ENCODE results near the gene ZNF25.
A peak's percentile ranks its signal among the peaks of the same experiment; 100 is the strongest.
"Not testable (repeated sequence)": the region's sequence is repeated elsewhere in the genome, so short reads cannot be mapped to it uniquely, and the experiment has no call there.

The ZNF25 gene

DNA sequence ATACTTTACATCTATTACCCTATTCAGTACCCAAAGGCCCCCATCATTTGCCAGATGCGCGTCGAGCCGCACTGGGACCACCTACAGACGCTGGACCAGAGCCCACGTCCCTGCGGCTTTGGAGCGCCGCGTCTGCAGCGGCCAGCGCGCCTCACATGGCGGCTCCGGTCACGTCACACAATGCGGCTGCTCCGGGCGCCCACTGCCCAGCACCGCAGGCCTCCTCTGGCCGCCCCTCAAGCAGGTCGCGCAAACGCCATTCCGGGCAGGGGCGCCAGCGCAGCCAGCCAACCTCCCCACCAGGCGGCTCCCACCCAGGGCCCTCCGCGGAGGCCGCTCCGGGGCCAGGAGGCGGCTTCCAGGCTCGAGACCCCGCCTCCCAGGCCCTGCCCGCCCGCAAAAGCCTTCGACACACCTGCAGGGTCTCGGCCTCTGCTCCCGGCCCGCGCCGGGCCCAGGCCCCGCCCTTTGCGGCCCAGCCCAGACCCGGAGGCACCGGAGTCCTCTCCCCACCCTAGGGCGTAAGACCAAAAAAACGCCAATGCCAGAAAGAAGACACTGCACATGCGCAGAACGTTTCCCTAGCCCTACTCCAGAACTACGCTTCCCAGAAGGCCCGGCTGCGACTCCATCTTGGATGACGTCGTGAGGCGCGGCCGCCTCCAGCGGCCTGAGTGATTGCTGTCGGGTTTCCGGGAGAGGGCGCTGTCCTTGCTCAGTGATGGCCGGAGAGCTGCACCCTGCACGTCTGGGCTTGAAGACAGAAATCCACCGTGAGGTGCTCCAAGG is at the start of gene ZNF25:
Gene ZNF25, minus strand, starts transcription at position 557 of the 789 bp plus-strand sequence. CDS start 4,925 bp downstream, outside the sequence.
- DNase-seq (ENCODE audit: low read depth in 2 of 2) = peak; percentile 95 to 97

DNA sequence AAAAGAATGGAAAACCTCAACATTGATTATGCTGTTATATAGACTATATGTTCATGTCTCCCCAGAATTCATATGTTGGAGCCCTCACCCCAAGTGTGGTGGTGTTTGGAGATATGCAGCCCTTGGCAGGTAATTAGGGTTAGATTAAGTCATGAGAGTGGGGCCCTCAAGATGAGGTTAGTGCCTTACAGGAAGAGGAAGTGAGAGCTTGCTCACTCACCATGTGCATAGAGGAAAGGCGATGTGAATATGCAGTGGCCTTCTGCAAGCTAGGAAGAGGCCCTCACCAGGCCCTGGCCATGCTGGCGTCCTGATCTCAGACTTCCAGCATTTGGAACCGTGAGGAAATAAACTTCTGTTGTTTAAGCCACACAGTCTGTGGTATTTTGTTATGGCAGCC is 48.8 kb upstream of the ZNF25 start:
- DNase-seq (ENCODE audit: low read depth in 2 of 2) = no peak

GRCh38 chr10:38019124-38019523 is 42.7 kb upstream of the ZNF25 start:
- not testable (repeated sequence) for DNase-seq (ENCODE audit: low read depth in 2 of 2)

DNA sequence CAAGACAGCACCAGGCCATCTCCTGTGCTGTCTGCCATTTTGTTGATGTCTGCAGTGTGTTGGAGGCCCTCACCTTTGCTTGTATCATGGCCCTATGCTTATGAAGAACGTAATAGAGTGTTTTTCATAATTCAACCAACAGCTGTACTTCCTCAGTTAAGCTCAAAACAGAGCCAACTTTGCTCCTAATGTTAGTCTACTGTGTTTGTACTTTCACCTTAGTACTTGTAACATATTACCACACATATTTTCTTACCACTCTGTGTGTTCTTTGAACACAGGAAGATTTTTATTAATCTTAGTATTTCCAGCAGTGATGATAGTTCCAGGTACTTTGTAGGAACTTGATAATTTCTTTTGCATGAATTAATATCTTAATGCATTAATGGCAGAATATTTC is 39.9 kb upstream of the ZNF25 start:
- DNase-seq (ENCODE audit: low read depth in 2 of 2) = no peak

- peak; percentile 87 to 90 for DNase-seq (ENCODE audit: low read depth in 2 of 2)
Measured at GRCh38 chr10:38010119-38010903, 33.9 kb upstream of the ZNF25 start, which contains the start of gene ZNF33A. Gene ZNF33A (plus strand): TSS chr10:38010675. CDS start chr10:38012342, 1,667 bp downstream.

GRCh38 chr10:38007991-38008390 is 31.5 kb upstream of the ZNF25 start:
- DNase-seq (ENCODE audit: low read depth in 2 of 2) = no peak

GRCh38 chr10:38007551-38007950 is 31.1 kb upstream of the ZNF25 start:
- no peak for DNase-seq (ENCODE audit: low read depth in 2 of 2)

DNA sequence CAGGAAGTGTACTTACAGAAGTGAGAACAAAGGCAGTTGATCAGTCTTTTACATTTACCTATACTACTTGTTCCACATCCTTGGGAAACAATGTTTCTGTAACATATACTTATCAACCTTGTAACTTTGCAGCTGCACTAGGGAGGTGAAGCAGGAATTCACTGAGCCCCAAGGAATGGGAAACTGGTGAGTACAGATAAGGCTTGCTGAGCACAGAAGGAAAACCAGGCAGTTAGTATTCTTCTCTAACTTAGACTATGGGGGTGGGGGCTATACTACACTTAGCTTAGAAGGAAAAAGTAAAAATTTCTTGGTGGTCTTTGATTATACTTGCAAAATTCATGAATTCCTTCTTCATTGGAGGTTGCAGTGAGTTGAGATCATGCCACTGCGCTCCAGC is 27.1 kb upstream of the ZNF25 start:
- no peak for DNase-seq (ENCODE audit: low read depth in 2 of 2)

DNA sequence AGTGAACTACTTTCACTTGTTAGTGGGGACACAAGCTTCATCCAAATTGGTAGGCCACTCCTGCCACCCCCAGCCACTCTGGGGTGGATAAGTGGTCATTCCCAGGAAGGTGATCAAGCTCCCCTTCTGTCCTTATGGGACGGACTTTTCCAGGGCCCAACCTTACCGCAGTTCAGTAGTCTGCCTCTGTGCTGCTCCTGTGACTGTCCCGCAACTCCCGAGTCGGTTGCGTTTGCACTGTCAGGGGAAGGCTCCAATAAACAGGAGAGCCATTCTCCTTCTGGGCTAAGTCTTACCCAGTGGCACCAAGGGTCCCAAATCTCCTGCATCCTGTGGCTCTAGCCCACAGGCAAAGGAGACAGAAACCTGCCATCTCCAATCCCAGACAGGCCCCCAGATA is 26.6 kb upstream of the ZNF25 start:
- no peak for DNase-seq (ENCODE audit: low read depth in 2 of 2)

DNA sequence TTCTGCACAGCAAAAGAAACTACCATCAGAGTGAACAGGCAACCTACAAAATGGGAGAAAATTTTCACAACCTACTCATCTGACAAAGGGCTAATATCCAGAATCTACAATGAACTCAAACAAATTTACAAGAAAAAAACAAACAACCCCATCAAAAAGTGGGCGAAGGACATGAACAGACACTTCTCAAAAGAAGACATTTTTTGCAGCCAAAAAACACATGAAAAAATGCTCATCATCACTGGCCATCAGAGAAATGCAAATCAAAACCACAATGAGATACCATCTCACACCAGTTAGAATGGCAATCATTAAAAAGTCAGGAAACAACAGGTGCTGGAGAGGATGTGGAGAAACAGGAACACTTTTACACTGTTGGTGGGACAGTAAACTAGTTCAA is 24.0 kb upstream of the ZNF25 start:
- DNase-seq (ENCODE audit: low read depth in 2 of 2) = not testable (repeated sequence)

- DNase-seq (ENCODE audit: low read depth in 2 of 2) = not testable (repeated sequence)
Measured at GRCh38 chr10:37998920-37999319, 22.5 kb upstream of the ZNF25 start.

- no peak for DNase-seq (ENCODE audit: low read depth in 2 of 2)
Measured at GRCh38 chr10:37992083-37992482, 15.6 kb upstream of the ZNF25 start.

DNA sequence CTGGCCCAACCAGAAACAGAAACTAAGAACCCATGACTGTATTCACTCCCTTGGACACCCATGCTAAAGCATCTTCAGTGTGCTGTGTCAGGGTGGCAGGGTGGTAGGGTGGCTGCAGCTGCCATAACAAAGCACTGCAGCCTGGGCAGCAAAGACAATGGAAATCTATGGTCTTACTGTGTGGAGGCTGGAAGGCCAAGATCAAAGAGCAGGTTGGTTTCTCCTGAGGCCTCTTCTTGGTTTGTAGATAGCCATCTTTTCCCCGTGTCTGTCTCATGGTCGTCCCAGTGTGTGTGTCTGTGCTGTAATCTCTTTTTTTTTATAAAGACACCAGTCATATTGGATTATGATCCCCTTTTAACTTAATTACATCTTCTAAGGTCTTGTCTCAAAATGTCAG is 15.2 kb upstream of the ZNF25 start:
- DNase-seq (ENCODE audit: low read depth in 2 of 2) = no peak

GRCh38 chr10:37976880-37977203 is 395 bp upstream of the ZNF25 start:
- no peak for DNase-seq (ENCODE audit: low read depth in 2 of 2)

- no peak for DNase-seq (ENCODE audit: low read depth in 2 of 2)
Measured at GRCh38 chr10:37975401-37975991, 951 bp downstream of the ZNF25 start.

GRCh38 chr10:37972396-37972795 is 4.1 kb downstream of the ZNF25 start:
- DNase-seq (ENCODE audit: low read depth in 2 of 2) = no peak

- DNase-seq (ENCODE audit: low read depth in 2 of 2) = no peak
Measured at GRCh38 chr10:37965006-37965405, 11.4 kb downstream of the ZNF25 start.

DNA sequence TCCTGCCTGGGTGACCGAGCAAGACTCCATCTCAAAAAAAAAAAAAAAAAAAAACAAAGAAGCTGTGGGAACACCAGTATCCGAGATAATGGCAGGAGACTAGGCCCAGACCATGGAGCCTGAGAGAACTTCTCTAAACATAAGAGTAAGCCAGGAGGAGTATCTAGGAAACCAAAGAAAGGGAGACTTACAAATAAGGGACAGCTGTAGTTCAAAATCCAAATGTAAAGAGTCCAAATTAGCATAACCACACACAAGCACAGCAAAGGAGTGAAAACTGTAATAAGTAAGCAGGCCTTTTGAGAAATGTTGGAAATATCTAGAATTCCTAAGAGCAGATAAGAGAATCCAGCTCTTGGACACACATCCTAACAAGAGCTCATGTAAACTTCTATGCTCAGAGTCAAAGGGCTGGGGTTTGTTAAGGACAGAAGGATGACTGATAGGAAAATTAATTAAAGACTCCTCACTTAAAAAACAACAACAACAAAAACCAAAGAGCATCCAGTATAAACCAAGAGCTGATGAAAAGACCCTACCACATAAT is 15.8 kb downstream of the ZNF25 start:
- DNase-seq (ENCODE audit: low read depth in 2 of 2) = no peak

DNA sequence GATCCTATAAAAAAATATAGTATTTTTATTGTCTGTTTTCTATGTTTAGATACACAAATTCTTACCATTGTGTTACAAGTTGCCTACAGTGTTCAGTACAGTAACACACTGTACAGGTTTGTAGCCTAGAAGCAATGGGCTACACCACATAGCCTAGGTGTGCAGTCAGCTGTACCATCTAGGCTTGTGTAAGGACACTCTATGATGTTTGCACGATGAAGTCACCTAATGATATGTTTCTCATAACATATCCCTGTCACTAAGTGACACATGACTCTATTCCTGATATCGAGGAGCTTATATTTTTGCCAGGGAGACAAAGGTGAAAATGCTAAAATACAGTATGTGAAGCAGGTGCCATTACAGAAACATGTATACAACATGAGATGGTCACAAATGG is 18.6 kb downstream of the ZNF25 start:
- no peak for DNase-seq (ENCODE audit: low read depth in 2 of 2)

DNA sequence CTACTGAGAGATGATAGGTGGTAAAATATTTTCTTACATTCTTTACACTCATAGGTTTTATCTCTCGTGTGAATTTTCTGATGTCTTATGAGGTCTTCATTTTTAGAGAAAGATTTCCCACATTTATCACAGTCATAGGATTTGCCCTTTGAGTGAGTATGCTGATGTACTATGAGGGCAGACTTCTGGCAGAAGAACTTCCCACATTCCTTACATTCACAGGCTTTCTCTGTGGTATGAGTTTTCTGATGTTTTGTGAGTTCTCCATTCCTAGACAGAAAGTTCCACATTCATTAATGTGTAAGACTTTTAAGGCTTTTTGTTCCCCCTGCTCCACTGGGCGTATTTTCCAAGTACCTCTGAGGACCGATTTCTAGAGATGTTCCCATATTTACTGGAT is 23.5 kb downstream of the ZNF25 start:
- DNase-seq (ENCODE audit: low read depth in 2 of 2) = no peak

GRCh38 chr10:37952043-37952755 is 24.2 kb downstream of the ZNF25 start:
- no peak for DNase-seq (ENCODE audit: low read depth in 2 of 2)

DNA sequence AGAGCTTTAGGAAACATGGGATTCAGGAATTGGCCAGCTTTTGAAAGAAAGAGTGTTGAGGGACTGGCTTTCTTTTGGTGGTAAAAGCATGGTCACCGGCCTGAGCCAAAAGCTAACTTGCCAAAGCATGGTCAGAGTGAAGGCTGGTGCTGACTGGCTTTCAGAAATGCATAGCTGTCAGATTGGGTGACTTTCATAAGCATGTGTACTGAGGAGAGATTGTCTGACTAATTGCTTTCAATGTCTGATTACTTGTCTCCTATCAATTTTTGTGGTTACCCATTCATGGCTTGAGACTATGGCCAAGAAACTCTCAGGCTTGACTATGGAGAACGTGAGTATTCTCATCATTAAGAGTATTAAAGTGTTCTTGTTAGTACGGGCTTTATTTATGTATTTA is 28.2 kb downstream of the ZNF25 start:
- DNase-seq (ENCODE audit: low read depth in 2 of 2) = no peak

Measured in stimulated activated CD8-positive, alpha-beta memory T cell treated with anti-CD3 and anti-CD28 coated beads, Interleukin-7, amount 100 ng/mL, for 4 hours (primary cell).